ENCODE data around the gene DAPK2. TPM values are rescaled to one million over a fixed set of nuclear protein-coding genes. Genes with fewer than 3 reads are reported as not detected.
A peak's percentile ranks its signal among the peaks of the same experiment; 100 is the strongest.

DAPK2 gene
- total and polyA plus RNA-seq, 9 donors: 2.9 to 5.9 (median 3.9) TPM

DNA sequence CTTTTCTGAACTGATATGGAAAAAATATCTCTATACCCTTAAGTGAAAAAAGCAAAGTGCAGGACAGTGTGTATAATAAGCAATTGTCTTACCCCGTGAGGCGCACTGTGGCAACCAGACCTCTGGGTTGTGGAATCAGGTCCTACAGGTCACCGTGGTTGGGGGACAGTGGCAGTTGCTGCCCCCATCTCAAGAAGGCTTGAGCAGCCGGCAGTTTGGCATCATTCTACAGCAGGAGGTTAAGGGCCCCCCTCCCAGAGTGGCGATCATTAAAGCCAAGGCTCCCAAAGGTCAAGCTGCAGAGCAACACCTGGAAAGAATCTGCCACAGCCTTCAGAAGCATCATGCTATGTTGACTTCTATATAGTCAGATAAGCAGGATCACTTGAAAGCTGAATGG, 156.5 kb downstream of the DAPK2 start:
- no peak overlapping the region for H3K4me3 ChIP-seq (ENCODE audit: low read length)
- WGBS (ENCODE audit: insufficient coverage): 41% methylated on average over 4 of the region's 5 CpGs
- no peak overlapping the region for H3K27ac ChIP-seq (ENCODE audit: low read length)
- H3K27me3 ChIP-seq (ENCODE audit: control insufficient read depth, insufficient read depth, low read length): no peaks in the 10 kb centered on the region
- H3K4me1 ChIP-seq (ENCODE audit: control insufficient read depth, insufficient read depth, low read length): peaks cover 14% of the 10 kb centered on the region
- no peak for DNase-seq
- H3K36me3 ChIP-seq (ENCODE audit: control insufficient read depth, insufficient read depth, low read length): no peaks in the 10 kb centered on the region
- H3K9me3 ChIP-seq (replicated peaks; ENCODE audit: control insufficient read depth, low read depth, low read length): no peaks in the 10 kb centered on the region

DNA sequence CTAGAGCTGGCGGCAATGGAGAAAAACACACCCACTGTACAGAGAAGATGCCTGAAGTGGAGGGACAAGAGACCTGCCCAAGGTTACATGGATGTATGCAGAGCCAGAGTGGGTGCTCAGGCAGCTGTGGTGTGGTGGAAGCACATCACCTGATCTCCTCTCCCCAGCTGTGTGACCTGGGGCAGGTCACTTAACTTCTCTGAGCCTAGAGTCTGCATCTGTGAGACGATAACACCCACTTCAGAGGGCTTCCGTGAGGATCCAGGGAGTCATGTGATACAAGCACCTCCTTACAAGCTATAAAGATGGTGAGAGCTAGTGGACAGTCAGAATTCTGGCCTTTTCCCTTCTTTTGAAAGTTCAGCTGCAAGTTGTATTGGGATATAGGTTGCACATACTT, 157.5 kb downstream of the DAPK2 start:
- Histone ChIP-seq H3K9me3 (replicated peaks; ENCODE audit: control insufficient read depth, low read depth, low read length) (no peaks in the 10 kb centered on the region), H3K4me1 (ENCODE audit: control insufficient read depth, insufficient read depth, low read length) (peaks cover 10% of the 10 kb centered on the region), H3K36me3 (ENCODE audit: control insufficient read depth, insufficient read depth, low read length) (no peaks in the 10 kb centered on the region), H3K27me3 (ENCODE audit: control insufficient read depth, insufficient read depth, low read length) (no peaks in the 10 kb centered on the region), H3K27ac (ENCODE audit: low read length) (no peak overlapping the region), H3K4me3 (ENCODE audit: low read length) (no peak overlapping the region)
- WGBS (ENCODE audit: insufficient coverage): no CpG with 5 or more reads among the region's 3 CpGs
- no peak for DNase-seq

DNA sequence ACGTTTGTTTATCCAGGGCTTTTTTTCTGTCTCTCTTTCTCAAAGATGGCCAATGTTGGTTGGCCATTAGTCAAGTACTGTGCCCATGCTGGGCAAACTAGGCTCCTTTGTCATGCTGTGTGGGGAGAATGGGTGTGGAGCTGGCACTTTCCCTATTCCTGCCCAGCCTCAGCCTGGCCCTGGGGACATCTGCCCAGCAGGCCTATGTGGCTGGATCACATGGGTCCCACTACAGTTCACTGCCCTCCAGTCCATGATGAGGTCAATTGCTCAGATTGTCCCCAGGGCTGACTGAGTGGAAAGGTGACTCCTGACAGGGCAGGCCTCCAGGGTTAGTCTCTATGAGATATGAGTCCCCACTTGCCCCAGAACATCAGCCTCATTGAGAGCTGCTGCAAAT, 158.1 kb downstream of the DAPK2 start:
- WGBS (ENCODE audit: insufficient coverage): 60% methylated on average over 1 of the region's 1 CpG
- H3K27ac ChIP-seq (ENCODE audit: low read length): no peak overlapping the region
- H3K27me3 ChIP-seq (ENCODE audit: control insufficient read depth, insufficient read depth, low read length): no peaks in the 10 kb centered on the region

DNA sequence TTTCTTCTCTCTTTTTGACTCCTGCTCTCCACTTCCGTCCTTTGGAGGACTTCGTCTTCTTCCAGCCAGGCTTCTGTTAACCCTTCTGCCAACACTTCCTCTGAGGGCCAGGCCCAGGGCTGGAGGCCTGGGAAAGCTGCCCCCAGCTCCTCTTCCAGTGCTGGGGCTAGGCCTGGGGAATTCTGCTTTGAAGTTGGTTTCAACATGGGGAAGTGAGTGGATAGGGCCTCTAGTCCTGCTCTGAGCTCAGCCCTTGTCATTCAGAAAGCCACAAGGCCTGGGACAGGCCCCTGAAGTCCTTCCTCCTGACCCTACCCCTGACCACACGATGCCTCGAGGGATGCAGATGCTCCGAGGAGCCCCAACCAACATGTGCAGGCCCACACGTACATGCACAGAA, 158.7 kb downstream of the DAPK2 start:
- DNase-seq: peak; percentile 47
- Histone ChIP-seq H3K27me3 (ENCODE audit: control insufficient read depth, insufficient read depth, low read length) (no peaks in the 10 kb centered on the region), H3K27ac (ENCODE audit: low read length) (no peak overlapping the region), H3K36me3 (ENCODE audit: control insufficient read depth, insufficient read depth, low read length) (no peaks in the 10 kb centered on the region), H3K4me1 (ENCODE audit: control insufficient read depth, insufficient read depth, low read length) (peaks cover 2% of the 10 kb centered on the region), H3K9me3 (replicated peaks; ENCODE audit: control insufficient read depth, low read depth, low read length) (no peaks in the 10 kb centered on the region), H3K4me3 (ENCODE audit: low read length) (no peak overlapping the region)
- WGBS (ENCODE audit: insufficient coverage): 51% methylated on average over 3 of the region's 6 CpGs

More for the DNA sequence above, 158.1 kb downstream of the DAPK2 start:
- Histone ChIP-seq H3K4me1 (ENCODE audit: control insufficient read depth, insufficient read depth, low read length) (peaks cover 3% of the 10 kb centered on the region), H3K4me3 (ENCODE audit: low read length) (no peak overlapping the region), H3K9me3 (replicated peaks; ENCODE audit: control insufficient read depth, low read depth, low read length) (no peaks in the 10 kb centered on the region), H3K36me3 (ENCODE audit: control insufficient read depth, insufficient read depth, low read length) (no peaks in the 10 kb centered on the region)
- DNase-seq: no peak

DNA sequence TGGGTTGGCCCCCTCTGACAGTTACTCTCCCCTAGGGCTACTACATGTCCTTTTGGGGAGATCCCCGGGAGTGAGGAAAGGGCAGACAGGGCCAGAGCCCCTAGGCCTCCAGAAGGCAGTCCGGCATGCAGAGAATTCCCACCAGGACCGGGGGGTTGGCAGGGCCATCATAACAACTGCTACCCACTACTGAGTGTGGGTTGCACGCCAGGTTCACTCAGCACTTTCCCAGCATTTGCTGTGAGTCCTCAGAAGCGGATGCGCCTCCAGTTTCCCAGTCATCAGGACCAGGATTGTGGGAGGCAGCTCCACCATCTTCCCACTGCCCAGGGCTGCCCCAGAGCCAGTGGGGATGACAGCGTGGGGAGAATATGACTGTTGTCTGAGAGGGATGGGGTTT, 161.3 kb downstream of the DAPK2 start:
- Histone ChIP-seq H3K4me1 (ENCODE audit: control insufficient read depth, insufficient read depth, low read length) (peaks cover 7% of the 10 kb centered on the region), H3K27me3 (ENCODE audit: control insufficient read depth, insufficient read depth, low read length) (no peaks in the 10 kb centered on the region), H3K36me3 (ENCODE audit: control insufficient read depth, insufficient read depth, low read length) (no peaks in the 10 kb centered on the region), H3K9me3 (replicated peaks; ENCODE audit: control insufficient read depth, low read depth, low read length) (no peaks in the 10 kb centered on the region), H3K27ac (ENCODE audit: low read length) (no peak overlapping the region), H3K4me3 (ENCODE audit: low read length) (no peak overlapping the region)
- no peak for DNase-seq
- 72% methylated on average over 3 of the region's 7 CpGs for WGBS (ENCODE audit: insufficient coverage)

DNA sequence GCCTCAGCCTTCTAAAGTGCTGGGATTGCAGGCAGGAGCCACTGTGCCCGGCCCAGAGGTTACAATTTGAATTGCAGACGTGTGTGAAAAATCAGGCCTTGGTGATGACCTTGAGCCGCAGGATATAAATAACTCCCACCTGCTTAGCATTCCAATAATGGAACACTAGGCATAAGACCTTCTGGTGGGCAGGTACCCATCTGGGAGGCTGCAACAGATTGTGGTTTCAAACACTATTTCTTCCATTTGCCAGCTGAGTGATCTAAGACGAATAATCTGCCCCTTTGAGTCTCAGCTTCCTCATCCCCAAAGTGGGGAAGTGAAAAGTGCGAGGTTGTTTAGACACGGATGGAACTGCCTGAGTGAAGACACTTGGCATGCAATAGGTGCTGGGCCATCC, 164.9 kb downstream of the DAPK2 start:
- no CpG with 5 or more reads among the region's 6 CpGs for WGBS (ENCODE audit: insufficient coverage)
- H3K9me3 ChIP-seq (replicated peaks; ENCODE audit: control insufficient read depth, low read depth, low read length): no peaks in the 10 kb centered on the region
- no peak overlapping the region for H3K27ac ChIP-seq (ENCODE audit: low read length)
- H3K36me3 ChIP-seq (ENCODE audit: control insufficient read depth, insufficient read depth, low read length): no peaks in the 10 kb centered on the region
- H3K4me3 ChIP-seq (ENCODE audit: low read length): no peak overlapping the region
- no peak for DNase-seq
- peaks cover 7% of the 10 kb centered on the region for H3K4me1 ChIP-seq (ENCODE audit: control insufficient read depth, insufficient read depth, low read length)
- no peaks in the 10 kb centered on the region for H3K27me3 ChIP-seq (ENCODE audit: control insufficient read depth, insufficient read depth, low read length)

DNA sequence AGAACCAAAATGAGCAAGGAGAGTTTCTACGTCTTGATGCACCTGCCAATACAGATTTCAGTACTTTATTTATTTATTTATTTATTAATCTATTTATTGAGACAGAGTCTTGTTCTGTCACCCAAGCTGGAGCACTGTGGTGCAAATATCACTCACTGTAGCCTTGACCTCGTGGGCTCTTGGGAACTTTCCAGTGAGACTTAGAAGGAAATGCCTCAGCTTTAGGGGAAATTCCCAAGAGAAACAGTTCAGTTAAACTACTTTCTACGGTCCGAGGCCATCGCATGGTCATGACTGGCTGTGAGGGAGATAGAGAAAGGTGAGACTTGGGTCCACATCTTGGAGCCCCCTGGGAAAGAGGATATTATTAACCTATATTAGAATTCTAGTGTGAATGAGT, 165.5 kb downstream of the DAPK2 start:
- no peak overlapping the region for H3K4me3 ChIP-seq (ENCODE audit: low read length)
- peaks cover 7% of the 10 kb centered on the region for H3K4me1 ChIP-seq (ENCODE audit: control insufficient read depth, insufficient read depth, low read length)
- no peak overlapping the region for H3K27ac ChIP-seq (ENCODE audit: low read length)
- H3K9me3 ChIP-seq (replicated peaks; ENCODE audit: control insufficient read depth, low read depth, low read length): no peaks in the 10 kb centered on the region
- DNase-seq: no peak
- WGBS (ENCODE audit: insufficient coverage): 40% methylated on average over 1 of the region's 5 CpGs
- H3K36me3 ChIP-seq (ENCODE audit: control insufficient read depth, insufficient read depth, low read length): no peaks in the 10 kb centered on the region
- no peaks in the 10 kb centered on the region for H3K27me3 ChIP-seq (ENCODE audit: control insufficient read depth, insufficient read depth, low read length)

DNA sequence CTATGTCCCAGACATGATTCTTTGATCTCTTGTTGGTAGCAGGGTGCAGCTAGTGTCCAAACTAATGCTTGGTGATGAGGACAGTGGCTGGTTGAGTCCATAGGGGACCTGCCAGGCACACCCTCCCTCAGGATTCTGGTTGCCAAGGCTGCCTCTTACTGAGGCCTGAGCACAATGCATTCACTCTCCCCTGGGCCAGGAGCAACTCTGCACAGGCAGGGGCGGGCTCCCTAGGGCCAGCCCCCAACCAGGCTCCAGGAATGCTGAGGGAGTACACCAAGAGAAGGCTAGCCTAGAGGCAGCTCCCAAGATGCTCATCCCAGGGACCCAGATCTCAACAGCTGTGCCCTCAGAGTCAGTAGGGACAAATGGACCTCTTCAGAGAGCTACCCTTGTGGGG, 166.3 kb downstream of the DAPK2 start:
- DNase-seq: no peak
- Histone ChIP-seq H3K27ac (ENCODE audit: low read length) (no peak overlapping the region), H3K4me3 (ENCODE audit: low read length) (no peak overlapping the region), H3K9me3 (replicated peaks; ENCODE audit: control insufficient read depth, low read depth, low read length) (no peaks in the 10 kb centered on the region), H3K27me3 (ENCODE audit: control insufficient read depth, insufficient read depth, low read length) (no peaks in the 10 kb centered on the region), H3K36me3 (ENCODE audit: control insufficient read depth, insufficient read depth, low read length) (no peaks in the 10 kb centered on the region), H3K4me1 (ENCODE audit: control insufficient read depth, insufficient read depth, low read length) (peaks cover 7% of the 10 kb centered on the region)
- WGBS (ENCODE audit: insufficient coverage): 86% methylated on average over 1 of the region's 1 CpG

DNA sequence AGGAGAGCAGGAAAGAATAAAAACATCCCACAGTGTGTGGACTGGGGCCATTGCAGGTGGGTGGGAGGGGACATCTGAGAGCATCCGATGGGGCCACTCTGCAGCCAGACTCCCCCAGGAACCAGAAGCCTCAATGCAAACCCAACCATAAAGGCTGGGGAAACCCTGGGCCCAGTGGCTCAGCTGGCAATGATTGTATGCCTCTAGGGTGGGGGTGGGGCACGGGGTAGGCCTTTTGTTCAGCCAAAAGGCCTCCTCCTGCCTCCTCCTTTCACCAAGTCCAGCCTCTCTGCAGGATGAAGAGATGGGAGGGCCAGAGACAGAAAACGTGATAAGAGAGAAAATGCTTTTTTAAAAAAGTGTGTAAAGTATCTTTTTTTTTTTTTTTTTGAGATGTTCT, 167.1 kb downstream of the DAPK2 start:
- H3K36me3 ChIP-seq (ENCODE audit: control insufficient read depth, insufficient read depth, low read length): no peaks in the 10 kb centered on the region

DNA sequence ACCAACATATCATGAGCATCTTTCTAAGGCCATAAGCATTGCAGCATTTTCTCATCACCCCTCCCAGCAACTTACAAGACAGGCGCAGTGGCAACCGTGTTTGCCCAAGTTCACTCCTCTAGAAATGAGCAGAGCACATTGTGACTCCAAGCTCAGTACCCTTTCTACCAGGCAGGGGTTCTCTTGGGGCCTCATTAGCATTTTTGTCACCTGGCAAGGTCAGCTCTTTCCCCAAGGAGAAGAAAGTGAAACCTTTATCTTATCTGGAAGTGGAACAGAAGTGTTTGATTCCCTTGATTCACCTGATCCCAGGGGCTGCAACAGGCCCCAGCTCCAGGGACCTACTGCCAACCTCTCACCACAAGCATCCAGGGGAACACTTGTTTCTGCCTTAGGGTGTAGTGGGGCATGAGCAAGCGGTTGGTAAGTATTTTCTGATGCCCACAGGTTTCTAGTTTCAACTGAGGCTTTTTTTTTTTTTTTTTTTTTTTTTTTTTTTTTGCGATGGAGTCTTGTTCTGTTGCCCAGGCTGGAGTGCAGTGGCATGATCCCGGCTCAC, 168.5 kb downstream of the DAPK2 start:
- no peak for DNase-seq
- H3K4me1 ChIP-seq (ENCODE audit: control insufficient read depth, insufficient read depth, low read length): peaks cover 7% of the 10 kb centered on the region
- peaks cover 2% of the 10 kb centered on the region for H3K9me3 ChIP-seq (replicated peaks; ENCODE audit: control insufficient read depth, low read depth, low read length)
- no peak overlapping the region for H3K27ac ChIP-seq (ENCODE audit: low read length)
- 88% methylated on average over 3 of the region's 5 CpGs for WGBS (ENCODE audit: insufficient coverage)
- H3K36me3 ChIP-seq (ENCODE audit: control insufficient read depth, insufficient read depth, low read length): no peaks in the 10 kb centered on the region
- H3K4me3 ChIP-seq (ENCODE audit: low read length): no peak overlapping the region
- H3K27me3 ChIP-seq (ENCODE audit: control insufficient read depth, insufficient read depth, low read length): no peaks in the 10 kb centered on the region

More for the DNA sequence above, 167.1 kb downstream of the DAPK2 start:
- Histone ChIP-seq H3K4me3 (ENCODE audit: low read length) (no peak overlapping the region), H3K4me1 (ENCODE audit: control insufficient read depth, insufficient read depth, low read length) (peaks cover 7% of the 10 kb centered on the region), H3K27me3 (ENCODE audit: control insufficient read depth, insufficient read depth, low read length) (no peaks in the 10 kb centered on the region), H3K9me3 (replicated peaks; ENCODE audit: control insufficient read depth, low read depth, low read length) (no peaks in the 10 kb centered on the region), H3K27ac (ENCODE audit: low read length) (no peak overlapping the region)
- WGBS (ENCODE audit: insufficient coverage): no CpG with 5 or more reads among the region's 3 CpGs
- DNase-seq: no peak

DNA sequence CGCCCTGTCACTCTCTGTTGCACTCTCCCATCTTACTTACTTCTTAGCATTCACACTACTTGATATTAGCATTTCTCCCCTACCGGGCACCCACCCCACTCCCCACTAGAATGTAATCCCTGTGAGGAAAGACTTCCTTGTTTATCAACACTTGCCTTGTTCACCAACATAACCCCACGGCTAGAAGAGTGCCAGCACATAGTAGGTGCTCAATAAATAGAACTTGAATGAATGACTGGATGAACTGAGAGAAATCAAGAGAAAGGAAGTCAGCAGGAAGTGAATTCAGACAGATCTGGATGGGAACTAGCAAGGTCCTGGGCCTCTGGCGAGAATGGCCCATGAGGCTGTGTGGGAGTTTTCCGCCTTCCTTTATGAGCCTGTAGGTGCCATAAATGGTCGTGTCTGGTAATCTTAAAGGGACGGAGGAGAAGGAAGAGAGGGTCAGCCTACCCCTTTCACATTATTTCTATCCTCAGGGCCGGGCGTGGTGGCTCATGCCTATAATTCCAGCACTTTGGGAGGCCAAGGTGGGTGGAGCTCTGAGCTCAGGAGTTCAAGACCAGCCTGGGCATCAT, 170.1 kb downstream of the DAPK2 start:
- no peak overlapping the region for H3K4me3 ChIP-seq (ENCODE audit: low read length)
- peaks cover 3% of the 10 kb centered on the region for H3K4me1 ChIP-seq (ENCODE audit: control insufficient read depth, insufficient read depth, low read length)
- H3K9me3 ChIP-seq (replicated peaks; ENCODE audit: control insufficient read depth, low read depth, low read length): peaks cover 5% of the 10 kb centered on the region
- H3K36me3 ChIP-seq (ENCODE audit: control insufficient read depth, insufficient read depth, low read length): no peaks in the 10 kb centered on the region
- H3K27ac ChIP-seq (ENCODE audit: low read length): no peak overlapping the region
- 37% methylated on average over 3 of the region's 9 CpGs for WGBS (ENCODE audit: insufficient coverage)
- no peaks in the 10 kb centered on the region for H3K27me3 ChIP-seq (ENCODE audit: control insufficient read depth, insufficient read depth, low read length)
- DNase-seq: no peak
